Loucy (cell line): ENCODE results near the gene KIF7.

Experiments
- H2AFZ ChIP-seq: fragments of 200-600 bp; sonication (generic); 2 replicates; pipeline ENCODE4 v1.6.0; 2016; ENCODE audit warnings: antibody characterized with exemption, mild to moderate bottlenecking, low read length, moderate library complexity
- H3F3A ChIP-seq: fragments of 200-600 bp; 2 replicates; pipeline ENCODE4 v1.6.0; 2016; ENCODE audit warnings: antibody characterized with exemption, low read depth, mild to moderate bottlenecking
- H3K27me3 ChIP-seq: fragments of 200-600 bp; sonication (generic); 2 replicates; pipeline ENCODE4 v1.6.1; 2014; ENCODE audit warnings: low read length, mild to moderate bottlenecking; ENCODE audit not compliant: insufficient read depth, poor library complexity, severe bottlenecking
- H3K36me3 ChIP-seq: fragments of 200-600 bp; sonication (generic); 2 replicates; pipeline ENCODE4 v1.6.1; 2016; ENCODE audit warnings: low read length; ENCODE audit not compliant: insufficient read depth
- H3K4me1 ChIP-seq: fragments of 200-600 bp; sonication (generic); 2 replicates; pipeline ENCODE4 v1.5.1; 2014; ENCODE audit warnings: low read length, mild to moderate bottlenecking; ENCODE audit not compliant: insufficient read depth, poor library complexity, severe bottlenecking
- H3K4me2 ChIP-seq: fragments of 200-600 bp; sonication (generic); 2 replicates; pipeline ENCODE4 v1.6.0; 2014; ENCODE audit warnings: antibody characterized with exemption, low read length, low read depth, mild to moderate bottlenecking; ENCODE audit not compliant: poor library complexity, severe bottlenecking
- H3K4me3 ChIP-seq: fragments of 200-600 bp; sonication (generic); 2 replicates; pipeline ENCODE4 v1.5.1; 2014; ENCODE audit warnings: low read length, mild to moderate bottlenecking, mixed read lengths; ENCODE audit not compliant: poor library complexity, severe bottlenecking
- H3K79me2 ChIP-seq: fragments of 200-600 bp; sonication (generic); 2 replicates; pipeline ENCODE4 v1.6.1; 2014; ENCODE audit warnings: low read length; ENCODE audit not compliant: insufficient read depth
- H3K9ac ChIP-seq: fragments of 200-600 bp; sonication (generic); 2 replicates; pipeline ENCODE4 v1.6.0; 2014; ENCODE audit warnings: mild to moderate bottlenecking, low read depth, low read length, moderate library complexity; ENCODE audit not compliant: poor library complexity, severe bottlenecking
- H3K9me2 ChIP-seq: fragments of 200-600 bp; sonication (generic); replicated peaks from 2 replicates; pipeline ENCODE4 v1.6.1; 2016; ENCODE audit warnings: low read depth, low read length, mixed read lengths
- H3K9me3 ChIP-seq: fragments of 200-600 bp; sonication (generic); 2 replicates; pipeline ENCODE4 v1.6.1; 2014; ENCODE audit warnings: mild to moderate bottlenecking, antibody characterized with exemption, low read length, low read depth; ENCODE audit not compliant: insufficient read depth
- H4K20me1 ChIP-seq: fragments of 200-600 bp; sonication (generic); 2 replicates; pipeline ENCODE4 v1.6.0; 2014; ENCODE audit warnings: antibody characterized with exemption, low read length, mild to moderate bottlenecking; ENCODE audit not compliant: insufficient read depth, poor library complexity, severe bottlenecking
- CTCF ChIP-seq: fragments of 200-600 bp; sonication (generic); conservative IDR thresholded peaks from 2 replicates; pipeline ENCODE4 v1.5.1; 2014; ENCODE audit warnings: mild to moderate bottlenecking, antibody characterized with exemption, low read length
- EZH2phosphoT487 ChIP-seq: fragments of 200-600 bp; IDR thresholded peaks from 2 replicates; pipeline ENCODE4 v1.6.1; 2018; ENCODE audit warnings: antibody characterized with exemption, mild to moderate bottlenecking, moderate library complexity, borderline replicate concordance

KIF7 gene

DNA sequence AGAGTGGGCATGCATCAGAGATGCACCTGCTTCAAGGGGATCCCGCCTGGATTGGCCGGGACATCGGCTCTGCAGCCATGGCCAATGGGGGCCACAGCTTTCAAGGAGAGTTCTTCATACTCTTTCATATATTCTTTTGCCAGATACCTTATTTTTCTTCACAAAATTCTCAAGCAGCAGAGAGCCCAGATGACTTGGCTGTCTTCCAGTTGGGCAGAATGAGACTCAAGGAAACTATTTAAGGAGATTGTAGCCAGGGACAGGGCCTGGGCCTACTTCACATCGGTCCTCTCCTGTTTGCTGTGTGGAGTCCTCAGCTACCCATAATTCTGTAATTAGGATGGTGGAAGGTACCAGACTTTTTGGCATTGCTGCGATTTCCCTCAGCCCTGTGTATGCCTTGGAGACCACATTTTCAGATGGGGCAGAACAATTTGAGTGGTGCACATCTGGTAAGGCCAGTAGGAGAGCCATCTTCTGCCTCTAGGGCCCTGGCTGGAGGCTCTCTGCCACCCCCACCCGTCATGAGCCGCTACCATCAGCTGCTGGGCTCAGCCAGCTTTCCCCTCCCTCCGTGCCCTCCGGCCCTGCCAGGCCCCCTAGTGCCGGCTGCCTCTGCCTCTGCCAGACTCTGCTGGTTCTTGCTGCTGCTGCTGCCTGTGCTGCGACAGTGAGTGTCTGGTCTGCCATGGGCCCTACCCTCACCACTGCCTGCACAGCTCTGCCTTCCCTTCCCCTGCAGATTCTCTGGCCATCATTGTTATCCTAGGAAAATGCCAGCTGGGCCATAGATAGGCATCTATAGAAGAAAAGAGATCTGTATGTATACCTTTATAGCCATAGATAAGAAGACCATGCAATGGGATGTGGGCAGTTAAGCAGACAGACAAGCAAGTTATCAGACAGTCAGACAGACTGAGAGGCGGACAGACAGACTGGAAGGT is 17.2 kb upstream of the KIF7 start:
- TF ChIP-seq CTCF: no peak
- Histone ChIP-seq H3K4me1 (peaks cover 4% of the 10 kb centered on the region), H3K9me2 (no peaks in the 10 kb centered on the region), H3K27me3 (no peaks in the 10 kb centered on the region), H3K9me3 (no peaks in the 10 kb centered on the region), H3K4me3 (no peak overlapping the region), H3K9ac (no peak overlapping the region), H3F3A (no peaks in the 10 kb centered on the region), H3K79me2 (no peaks in the 10 kb centered on the region), H3K4me2 (no peak overlapping the region), H3K36me3 (no peaks in the 10 kb centered on the region), H4K20me1 (no peaks in the 10 kb centered on the region), H2AFZ (no peak overlapping the region)

DNA sequence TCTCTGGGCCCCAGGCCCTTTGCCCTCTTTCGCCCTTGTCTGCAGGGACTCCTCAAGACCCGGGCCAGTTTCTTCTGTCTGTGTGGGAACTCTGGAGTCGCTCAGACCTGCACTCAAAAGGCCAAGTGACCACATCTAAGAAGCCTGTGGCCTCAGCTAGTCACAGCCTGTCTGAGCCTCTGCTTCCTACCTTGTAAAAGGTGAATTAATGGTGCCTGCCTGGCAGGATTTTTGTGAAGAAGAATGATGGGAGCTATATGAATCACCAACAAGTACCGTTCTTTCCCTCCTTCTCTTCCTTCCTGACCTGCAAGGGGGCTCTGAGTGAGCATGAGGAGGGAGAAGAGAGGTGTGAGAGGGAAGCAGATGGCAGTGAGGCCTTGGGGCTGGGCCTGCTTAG is 16.4 kb upstream of the KIF7 start:
- H3K4me2 ChIP-seq: no peak overlapping the region
- H3K4me1 ChIP-seq: peaks cover 4% of the 10 kb centered on the region
- H3K36me3 ChIP-seq: no peaks in the 10 kb centered on the region
- H4K20me1 ChIP-seq: no peaks in the 10 kb centered on the region
- TF ChIP-seq EZH2phosphoT487 (no peak), CTCF (no peak)
- H3K4me3 ChIP-seq: no peak overlapping the region
- no peaks in the 10 kb centered on the region for H3K9me3 ChIP-seq
- H3F3A ChIP-seq: no peaks in the 10 kb centered on the region
- H3K9ac ChIP-seq: no peak overlapping the region
- H3K27me3 ChIP-seq: no peaks in the 10 kb centered on the region
- no peaks in the 10 kb centered on the region for H3K9me2 ChIP-seq
- 0 out of 2 replicates have a peak overlapping the region, but pooled peaks have one; percentile 23 for H2AFZ ChIP-seq
- H3K79me2 ChIP-seq: no peaks in the 10 kb centered on the region

- H3K4me3 ChIP-seq: no peak overlapping the region
- no peak overlapping the region for H3K9ac ChIP-seq
- H3K27me3 ChIP-seq: no peaks in the 10 kb centered on the region
- no peaks in the 10 kb centered on the region for H3K79me2 ChIP-seq
- peaks cover 4% of the 10 kb centered on the region for H3K4me1 ChIP-seq
- H3K9me3 ChIP-seq: no peaks in the 10 kb centered on the region
- H3K4me2 ChIP-seq: no peak overlapping the region
- no peaks in the 10 kb centered on the region for H3F3A ChIP-seq
- no peaks in the 10 kb centered on the region for H4K20me1 ChIP-seq
- no peaks in the 10 kb centered on the region for H3K36me3 ChIP-seq
- no peaks in the 10 kb centered on the region for H3K9me2 ChIP-seq
- TF ChIP-seq EZH2phosphoT487: no peak
- TF ChIP-seq CTCF: no peak
- H2AFZ ChIP-seq: no peak overlapping the region
These were observed 15.8 kb upstream of the KIF7 start for GRCh38 chr15:89670971-89671560.
